ENCODE data around the gene CKB.
A peak's percentile ranks its signal among the peaks of the same experiment; 100 is the strongest.

CKB gene

DNA sequence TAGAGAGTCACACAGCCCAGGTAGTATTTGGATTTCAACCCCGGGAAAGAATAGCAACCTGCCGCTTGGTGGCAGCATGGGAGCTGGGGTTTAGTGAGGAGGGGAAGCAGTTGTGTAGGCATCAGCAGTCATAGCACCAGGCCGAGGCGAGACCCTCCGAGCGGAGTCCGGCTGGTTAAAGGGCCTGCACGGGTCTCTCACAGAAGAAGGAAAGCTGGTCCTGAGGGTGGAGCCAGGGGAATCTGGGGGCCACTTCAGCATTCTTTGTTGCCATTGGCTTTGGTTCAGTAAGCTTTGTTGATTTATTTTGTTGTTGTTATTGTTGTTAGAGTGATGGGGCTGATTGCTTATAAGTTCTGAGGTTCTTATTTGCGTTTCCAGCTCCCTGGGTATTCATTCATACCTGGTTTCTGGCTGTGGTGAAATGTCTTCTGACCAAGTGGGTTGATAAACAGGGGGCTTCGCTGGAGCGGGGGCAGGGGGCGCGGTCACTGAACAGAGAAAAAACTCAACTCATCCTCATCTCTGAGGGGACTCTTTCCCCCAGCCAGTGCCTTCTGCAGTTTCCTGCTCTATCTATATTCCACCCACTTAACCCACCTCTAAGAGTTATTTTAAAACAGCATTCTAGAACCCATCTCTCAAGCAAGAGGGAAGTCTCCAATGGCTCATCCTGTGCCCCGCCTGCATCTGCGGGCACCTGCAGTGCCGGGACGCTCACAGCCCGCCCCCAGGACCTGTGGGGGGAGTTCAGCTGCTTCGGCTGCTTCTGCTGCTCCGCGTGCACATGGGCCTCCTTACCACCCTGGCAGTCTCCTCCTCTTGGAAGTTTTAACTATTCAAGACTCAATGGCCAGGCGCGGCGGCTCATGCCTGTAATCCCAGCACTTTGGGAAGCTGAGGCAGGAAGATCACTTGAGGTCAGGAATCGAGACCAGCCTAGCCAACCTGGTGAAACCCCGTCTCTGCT, 11.6 kb downstream of the CKB start:
- DNase-seq = no peak

DNA sequence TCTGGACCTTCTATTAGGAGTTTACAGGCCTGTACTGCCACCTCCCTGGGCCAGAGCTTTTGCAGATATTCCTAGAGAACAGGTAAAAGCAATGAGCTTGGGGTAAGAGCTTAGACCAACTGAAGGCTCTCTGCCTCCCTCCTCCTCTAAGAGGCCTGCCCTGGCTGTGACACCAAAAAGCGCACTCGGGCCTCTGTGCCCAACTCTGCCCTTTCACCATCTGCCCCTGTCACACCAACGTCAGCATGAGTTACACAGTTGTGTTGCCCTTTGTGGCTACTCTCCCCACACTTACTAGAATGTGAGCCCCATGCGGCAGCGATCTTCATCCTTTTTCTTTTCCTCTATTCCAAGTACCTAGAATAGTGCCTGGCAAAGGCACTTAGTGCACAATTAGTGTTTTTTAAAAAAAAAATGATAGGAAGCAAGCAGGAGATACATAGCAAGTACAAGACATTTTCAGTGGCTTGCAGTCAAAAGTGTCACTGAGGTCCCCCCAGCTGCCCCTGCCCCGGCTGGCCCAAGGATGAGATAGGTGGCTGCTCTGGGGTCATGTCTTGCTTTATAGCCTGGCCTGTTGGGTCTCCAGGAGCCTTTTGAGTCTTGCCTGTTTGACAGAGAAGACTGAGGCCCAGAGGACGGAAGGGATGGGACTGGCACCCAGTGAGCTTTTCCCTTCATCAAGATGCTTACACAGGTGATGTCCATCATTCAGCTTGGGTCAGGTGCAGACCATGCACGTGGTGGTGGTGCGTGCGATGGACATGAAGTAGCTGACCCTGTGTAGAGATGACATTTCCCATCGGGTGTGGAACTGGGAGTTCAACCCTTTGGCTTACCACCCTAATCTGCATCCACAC, 12.5 kb downstream of the CKB start:
- no peak for DNase-seq

GRCh38 chr14:103508521-103509329, 13.9 kb downstream of the CKB start:
- no peak for DNase-seq

GRCh38 chr14:103507751-103508150, 14.9 kb downstream of the CKB start:
- DNase-seq = no peak

DNA sequence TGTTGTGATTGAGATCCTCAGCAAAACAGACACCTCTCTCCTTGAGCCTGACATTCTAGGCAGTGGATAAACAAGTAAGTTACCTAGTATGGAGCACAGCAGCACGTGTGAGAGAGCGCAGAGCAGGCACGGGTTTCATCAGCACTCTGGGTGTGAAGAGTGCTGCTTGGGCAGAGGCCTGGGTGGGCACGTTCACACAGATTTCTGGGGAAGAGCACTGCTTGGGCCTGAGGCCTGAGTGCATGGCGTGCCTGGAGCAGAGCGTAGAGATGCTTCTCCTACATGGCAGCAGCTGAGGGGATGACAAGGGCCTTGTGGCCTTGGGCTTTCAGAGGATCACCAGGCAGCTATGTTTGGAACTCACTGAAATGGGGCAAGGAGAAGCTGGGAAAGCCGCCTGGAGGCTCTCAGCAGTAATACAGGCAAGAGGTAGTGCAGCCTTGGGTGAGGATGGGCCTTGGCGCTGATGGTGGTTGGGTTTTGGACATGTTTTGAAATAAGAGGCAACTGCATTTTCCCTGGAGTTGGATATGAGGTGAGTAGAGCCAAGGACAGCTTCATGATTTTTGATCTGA, 17.6 kb downstream of the CKB start:
- DNase-seq = no peak

DNA sequence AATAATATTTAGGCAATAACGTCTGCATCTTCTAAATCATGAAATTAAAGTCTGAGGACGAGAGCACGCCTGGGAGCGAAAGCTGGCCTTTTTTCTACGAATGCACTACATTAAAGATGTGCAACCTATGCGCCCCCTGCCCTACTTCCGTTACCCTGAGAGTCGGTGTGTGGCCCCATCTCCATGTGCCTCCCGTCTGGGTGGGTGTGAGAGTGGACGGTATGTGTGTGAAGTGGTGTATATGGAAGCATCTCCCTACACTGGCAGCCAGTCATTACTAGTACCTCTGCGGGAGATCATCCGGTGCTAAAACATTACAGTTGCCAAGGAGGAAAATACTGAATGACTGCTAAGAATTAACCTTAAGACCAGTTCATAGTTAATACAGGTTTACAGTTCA, 19.3 kb downstream of the CKB start:
- DNase-seq = no peak

- no peak for DNase-seq
Measured at GRCh38 chr14:103502877-103503276, 19.8 kb downstream of the CKB start.

DNA sequence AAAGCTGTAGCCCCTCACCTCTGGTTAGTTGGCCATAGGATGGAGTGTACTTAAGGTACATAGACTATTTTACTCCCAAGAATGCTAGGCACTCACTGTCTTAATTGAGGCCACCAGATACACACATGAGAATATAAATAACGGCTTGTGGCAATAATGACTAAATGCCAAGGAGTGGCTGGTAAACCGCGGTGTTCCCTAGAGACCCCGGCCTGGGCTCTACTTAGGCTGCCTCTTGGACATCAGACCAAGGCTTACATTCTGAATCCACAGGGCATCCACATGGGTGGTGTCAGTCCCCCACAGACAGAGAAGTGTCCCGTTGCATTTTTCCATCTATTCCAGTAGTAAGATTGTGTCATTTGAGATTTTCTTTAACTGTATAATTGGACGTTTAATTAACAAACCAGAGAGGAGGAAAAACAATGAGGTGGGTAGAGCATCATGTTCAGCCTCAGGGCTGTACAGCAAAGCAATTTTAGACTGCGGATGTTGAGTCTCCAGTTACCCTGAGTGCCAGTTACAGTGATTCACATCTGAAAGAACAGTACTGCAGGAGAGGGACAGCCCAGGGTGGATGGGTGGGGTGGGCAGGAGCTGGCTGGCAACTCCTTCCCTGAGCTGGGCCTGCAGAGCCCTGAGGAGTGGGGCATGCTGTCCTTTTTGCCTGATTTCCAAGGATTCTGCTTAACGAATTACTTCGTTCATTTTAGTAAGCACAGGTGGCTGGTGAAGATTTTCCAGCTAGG, 20.5 kb downstream of the CKB start:
- DNase-seq = no peak

DNA sequence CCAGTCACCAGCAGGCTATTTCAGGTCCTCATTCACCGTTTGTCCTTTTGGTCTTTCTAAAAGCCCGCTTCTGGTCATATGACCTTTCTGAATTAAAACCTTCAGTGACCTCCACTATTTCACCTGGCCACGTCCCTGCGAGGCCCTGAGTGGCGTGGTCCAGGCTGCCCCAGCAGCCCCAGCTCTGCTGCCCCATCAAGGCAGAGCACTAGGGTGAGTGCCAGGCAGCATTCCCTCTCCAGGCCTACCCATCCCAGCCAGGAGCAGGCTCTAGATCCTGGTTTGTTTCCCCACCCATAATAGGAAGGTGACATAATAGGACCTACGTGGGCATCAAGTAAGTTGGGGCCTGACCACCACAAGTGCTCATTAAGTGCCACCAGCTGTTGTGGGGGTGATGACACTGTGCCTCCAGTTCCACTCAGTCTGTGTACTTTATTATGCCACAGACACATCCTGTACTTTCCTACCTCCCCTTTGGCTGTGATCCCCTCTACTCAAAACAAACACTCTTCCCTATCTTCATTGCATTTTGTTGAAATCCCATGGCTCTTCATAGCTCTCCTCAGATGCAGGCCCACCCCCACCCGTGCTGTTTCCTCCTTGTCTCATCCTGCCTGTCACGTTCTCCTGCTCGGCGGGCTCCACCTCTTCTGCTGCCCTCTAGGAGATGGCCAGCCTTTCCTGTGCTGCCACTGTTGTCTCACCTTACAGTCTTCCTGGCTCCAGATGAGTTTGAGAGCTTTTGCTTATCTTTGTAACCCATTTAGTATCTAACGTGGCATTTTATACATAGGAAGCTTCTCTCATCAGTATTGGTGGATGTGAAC, 21.4 kb downstream of the CKB start:
- DNase-seq = no peak

- peak; percentile 62 to 87 for DNase-seq
Measured at GRCh38 chr14:103500148-103500990, 22.3 kb downstream of the CKB start.

- no peak for DNase-seq
Measured at GRCh38 chr14:103499709-103500108, 22.9 kb downstream of the CKB start.

DNA sequence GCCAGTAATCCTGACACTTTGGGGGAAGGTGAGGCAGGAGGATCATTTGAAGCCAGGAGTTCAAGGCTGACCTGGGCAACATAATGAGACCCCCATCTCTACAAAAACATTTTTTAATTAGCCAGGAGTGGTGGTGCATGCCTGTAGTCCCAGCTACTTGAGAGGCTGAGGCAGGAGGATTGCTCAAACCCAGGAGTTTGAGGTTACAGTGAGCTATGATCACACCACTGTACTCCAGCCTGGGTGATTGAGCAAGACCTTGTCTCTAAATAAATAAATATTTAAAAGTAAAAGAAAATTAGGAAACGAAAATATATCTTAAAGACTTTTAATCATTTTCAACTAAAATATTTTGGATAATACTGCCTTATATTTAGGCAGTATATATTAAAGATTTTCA, 25.9 kb downstream of the CKB start:
- no peak for DNase-seq

- no peak for DNase-seq
Measured at GRCh38 chr14:103495854-103496253, 26.8 kb downstream of the CKB start.

DNA sequence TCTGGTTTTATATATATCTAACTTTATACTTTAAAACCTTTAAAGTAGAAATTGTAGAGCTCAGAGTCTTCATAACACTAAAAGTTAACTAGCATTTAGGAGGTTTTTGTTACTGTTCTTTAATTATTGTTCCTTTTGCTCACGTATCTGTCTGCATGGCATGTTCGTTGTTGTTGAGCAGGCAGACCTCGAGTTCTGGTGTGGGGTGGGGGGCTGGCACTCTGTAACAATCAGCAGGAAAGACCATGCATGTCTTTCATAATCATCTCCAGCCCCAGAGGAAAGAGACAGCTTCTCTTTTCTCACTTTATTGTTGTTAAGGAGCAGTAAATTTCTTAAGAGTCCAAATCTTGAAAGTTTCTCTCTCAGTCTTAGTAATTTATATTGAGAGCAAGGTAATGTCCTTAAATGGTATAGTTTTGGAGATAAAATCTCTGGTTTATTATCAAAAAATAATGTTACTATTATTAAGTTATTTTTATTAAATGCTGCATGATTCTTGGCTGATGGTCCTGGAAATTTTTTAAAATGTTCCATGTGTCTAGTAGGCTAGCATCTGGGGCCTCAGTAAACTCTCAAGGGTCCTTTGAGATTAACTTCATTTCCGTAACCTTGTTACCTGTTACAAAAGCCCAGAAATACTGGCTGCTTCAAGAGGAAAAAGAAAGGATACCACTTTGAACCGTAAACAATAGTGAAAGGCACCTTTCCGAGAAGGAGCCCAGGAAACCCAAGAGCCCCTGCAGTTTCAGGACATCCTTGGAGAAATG, 30.3 kb downstream of the CKB start:
- DNase-seq = no peak

- no peak for DNase-seq
Measured at GRCh38 chr14:103491691-103492090, 30.9 kb downstream of the CKB start.

DNA sequence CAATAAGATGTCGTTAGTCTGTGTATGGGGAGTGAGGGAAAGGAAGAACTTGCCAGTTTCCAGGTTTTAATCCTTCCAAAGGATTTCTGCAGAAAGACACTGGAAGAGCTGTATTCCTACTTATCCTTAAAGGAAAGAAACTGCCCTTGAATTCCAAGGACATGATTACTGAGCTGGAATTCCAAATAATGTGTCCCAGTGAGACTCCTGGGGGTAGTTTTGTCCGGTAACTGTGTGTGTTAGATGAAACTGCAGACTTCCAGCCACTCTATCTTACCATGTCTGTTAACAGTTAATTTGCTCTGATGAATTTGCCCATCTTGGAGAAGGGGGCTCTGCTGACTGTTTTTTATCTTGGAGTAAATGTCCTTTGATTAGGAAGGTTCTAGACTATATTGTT, 33.0 kb downstream of the CKB start:
- DNase-seq = no peak

- no peak for DNase-seq
Measured at GRCh38 chr14:103488960-103489359, 33.7 kb downstream of the CKB start.

DNA sequence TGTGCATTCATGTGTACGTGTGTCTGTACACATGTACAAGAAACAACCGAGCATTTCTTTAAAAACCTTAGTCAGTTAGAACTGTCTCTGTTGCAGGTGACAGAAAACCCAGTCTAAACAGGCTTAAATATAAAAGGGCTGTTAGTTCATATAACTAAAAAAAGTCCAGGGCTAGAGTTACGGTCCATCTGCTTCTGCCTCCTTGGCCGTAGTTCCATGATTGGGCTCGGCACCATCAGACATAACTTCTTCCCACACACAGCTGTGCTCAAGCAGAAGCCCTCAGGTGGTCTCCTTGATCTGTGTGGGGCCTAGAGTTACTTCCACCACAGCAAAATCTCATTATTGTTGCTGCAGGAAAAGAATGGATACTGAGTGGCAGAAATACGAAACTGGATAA, 34.6 kb downstream of the CKB start:
- no peak for DNase-seq

DNA sequence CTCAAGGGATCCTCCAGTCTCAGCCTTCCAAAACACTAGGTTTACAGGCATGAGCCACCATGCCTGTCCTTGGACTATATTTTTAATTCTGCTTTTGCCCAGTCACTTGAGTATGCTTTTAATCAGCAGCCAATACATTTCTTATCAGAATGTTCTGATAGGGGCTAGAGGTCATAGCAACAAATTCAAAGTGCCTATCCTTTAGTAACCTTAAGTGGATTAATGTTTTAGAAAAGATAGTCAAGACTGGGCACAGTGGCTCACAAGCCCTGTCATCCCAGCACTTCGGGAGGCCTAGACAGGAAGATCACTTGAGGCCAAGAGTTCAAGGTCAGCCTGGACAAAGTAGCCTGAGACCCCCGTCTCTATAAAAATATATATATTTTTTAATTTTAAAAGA, 37.1 kb downstream of the CKB start:
- DNase-seq = no peak

All from inflammatory macrophage treated with lipopolysaccharide for 1 hour (primary cell).